NCI-H1417 (cell line): Measurements from ENCODE around the gene KLHL7.
"Not testable (repeated sequence)": the region's sequence is repeated elsewhere in the genome, so short reads cannot be mapped to it uniquely, and the experiment has no call there.

ENCODE experiments used
- DNase-seq, 3 experiments: peaks; one replicate each; lab custom pipeline; 2025; lab: John Stamatoyannopoulos, UW

Gene KLHL7

DNA sequence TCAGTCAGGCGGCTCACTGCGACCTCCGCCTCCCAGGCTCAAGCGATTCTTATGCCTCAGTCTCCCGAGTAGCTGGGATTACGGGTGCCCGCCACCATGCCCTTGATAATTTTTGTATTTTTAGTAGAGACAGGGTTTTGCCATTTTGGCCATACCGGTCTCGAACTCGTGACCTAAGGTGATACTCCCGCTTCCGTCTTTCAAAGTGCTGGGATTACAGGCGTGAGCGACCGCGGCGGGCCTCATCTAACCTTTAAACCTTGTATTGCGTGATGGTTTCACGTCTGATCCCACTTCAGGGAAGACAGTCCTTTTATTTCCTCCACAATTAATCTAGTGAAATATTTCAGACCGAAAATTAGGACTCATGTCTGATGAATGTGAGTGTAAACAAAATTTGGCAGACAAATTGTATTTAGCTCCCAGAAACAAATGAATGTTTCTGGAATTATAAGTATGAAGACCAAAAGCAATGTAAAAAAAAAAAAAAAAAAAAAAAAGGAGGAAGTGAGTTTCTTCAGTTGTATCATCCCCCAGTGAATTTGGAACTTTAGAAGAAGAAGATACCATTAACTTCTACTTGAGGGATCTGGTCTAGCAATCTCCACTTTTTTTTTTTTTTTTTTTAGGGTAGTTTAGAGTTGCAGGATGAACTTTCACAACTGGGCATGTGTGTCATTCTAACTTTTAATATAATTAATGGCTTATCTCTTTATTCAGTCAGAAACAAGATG is 77.9 kb downstream of the KLHL7 start:
- DNase-seq, result no peak

DNA sequence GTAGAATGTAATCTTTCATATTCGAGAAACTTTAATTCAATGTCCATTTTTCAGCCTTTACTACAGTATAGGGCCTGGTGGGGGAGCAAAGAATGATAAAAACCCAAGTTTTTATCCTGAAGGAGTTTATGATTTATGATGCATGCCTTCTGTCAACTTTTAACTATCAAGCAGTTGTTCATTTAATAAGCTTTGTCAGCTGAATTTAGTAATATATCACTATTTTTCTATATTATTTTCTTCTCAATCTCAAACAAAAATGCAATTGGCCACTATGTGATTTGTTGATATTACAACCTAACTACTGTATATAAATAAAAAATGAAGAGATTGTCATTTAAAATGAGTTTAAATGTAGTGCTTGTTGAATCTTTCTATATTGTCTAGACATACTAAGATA is 78.7 kb downstream of the KLHL7 start:
- no peak for DNase-seq

DNA sequence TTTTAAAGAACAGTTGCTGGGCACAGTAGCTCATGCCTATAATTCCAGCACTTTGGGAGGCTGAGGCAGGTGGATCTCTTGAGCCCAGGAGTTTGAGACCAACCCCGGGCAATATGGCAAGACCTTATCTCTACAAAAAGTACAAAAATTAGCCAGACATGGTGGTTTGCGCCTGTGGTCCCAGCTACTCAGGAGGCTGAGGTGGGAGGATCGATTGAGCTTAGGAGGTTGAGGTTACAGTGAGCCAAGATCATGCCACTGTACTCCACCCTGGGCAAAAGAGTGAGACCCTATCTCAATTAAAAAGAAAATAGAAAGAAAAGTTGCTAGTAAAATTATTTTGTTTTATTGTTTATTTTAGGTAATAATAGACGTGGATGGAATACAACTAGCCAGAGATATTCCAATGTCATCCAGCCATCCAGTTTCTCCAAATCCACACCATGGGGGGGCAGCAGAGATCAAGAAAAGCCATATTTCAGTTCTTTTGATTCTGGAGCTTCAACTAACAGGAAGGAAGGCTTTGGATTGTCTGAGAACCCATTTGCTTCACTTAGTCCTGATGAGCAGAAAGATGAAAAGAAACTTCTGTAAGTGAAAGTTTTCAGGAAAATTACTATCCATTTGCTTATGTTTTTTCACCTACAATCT is 79.2 kb downstream of the KLHL7 start:
- peak in 2 of 3 experiments; percentile 7 to 32 for DNase-seq

GRCh38 chr7:23185980-23186379 is 80.4 kb downstream of the KLHL7 start:
- no peak for DNase-seq

GRCh38 chr7:23191022-23191421 is 85.4 kb downstream of the KLHL7 start:
- peak in 1 of 3 experiments; percentile 44 for DNase-seq

- not testable (repeated sequence) for DNase-seq
Measured at GRCh38 chr7:23193650-23194227, 88.2 kb downstream of the KLHL7 start.

DNA sequence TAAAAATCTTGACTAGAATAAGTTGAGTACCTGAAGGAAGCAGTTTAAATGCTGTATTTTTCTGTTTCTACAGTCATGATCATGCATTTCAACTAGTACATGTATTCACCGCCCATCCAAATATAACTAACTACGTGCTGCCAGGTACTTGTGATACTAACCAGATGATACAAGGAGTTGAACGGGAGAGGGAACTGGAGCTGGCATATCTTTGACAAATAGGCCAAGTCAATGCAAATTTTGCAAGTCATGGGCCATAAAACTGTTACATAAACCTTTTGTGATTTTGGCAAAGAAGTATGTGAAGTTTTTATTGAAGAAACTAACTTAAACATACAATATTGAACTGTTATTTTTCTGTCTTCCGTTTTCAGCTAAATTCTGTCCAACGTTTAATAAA is 90.7 kb downstream of the KLHL7 start:
- DNase-seq, result no peak

- DNase-seq, result not testable (repeated sequence)
Measured at GRCh38 chr7:23197745-23198144, 92.2 kb downstream of the KLHL7 start.

DNA sequence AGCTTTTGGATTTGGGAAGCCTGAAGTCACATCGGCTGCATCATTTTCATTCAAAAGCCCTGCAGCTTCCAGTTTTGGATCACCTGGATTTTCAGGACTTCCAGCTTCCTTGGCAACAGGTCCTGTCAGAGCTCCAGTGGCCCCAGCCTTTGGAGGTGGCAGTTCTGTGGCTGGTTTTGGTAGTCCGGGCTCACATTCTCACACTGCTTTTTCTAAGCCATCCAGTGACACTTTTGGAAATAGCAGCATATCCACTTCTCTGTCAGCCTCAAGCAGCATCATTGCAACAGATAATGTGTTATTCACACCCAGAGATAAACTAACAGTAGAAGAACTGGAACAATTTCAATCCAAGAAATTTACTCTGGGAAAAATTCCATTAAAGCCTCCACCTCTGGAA is 94.7 kb downstream of the KLHL7 start:
- no peak for DNase-seq

- DNase-seq, result no peak
Measured at GRCh38 chr7:23204241-23204640, 98.7 kb downstream of the KLHL7 start.

DNA sequence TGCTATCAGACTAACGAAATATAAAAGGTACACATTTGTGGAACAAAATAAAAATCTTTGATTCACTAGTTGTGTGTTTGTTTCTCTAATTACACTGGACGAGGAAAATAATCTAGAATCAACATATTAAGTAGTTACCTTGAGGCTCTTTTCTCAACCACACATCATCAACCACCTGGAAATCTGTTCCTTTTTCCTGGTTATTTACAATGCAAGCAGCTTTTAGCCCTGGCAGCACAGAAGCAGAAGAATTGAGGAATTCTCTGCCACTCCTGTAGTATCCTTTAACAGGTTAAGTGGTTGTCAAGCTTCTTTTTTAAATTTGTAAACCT is 100.0 kb downstream of the KLHL7 start:
- peak in 1 of 3 experiments; percentile 27 for DNase-seq

- no peak for DNase-seq
Measured at GRCh38 chr7:23205909-23206767, 100.6 kb downstream of the KLHL7 start.

GRCh38 chr7:23207021-23207420 is 101.4 kb downstream of the KLHL7 start:
- DNase-seq, result no peak

DNA sequence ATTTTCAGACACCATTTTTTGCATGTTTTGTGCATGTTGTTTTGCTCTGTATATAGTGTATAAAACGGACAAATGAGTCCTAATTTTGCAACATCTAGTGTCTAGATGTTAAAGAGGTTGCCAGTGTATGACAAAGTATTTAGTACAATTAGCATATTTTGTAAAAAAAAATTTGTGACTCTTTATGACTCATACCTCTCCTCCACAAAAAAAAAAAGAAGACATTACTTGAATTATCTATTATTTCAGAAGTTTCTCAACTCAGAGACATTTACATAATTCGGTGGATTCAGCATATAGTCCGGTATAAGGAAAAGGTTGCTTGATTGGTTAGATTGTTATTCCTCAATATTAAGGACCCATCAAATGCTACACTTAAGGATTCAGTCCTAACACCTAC is 102.3 kb downstream of the KLHL7 start:
- DNase-seq, result no peak

DNA sequence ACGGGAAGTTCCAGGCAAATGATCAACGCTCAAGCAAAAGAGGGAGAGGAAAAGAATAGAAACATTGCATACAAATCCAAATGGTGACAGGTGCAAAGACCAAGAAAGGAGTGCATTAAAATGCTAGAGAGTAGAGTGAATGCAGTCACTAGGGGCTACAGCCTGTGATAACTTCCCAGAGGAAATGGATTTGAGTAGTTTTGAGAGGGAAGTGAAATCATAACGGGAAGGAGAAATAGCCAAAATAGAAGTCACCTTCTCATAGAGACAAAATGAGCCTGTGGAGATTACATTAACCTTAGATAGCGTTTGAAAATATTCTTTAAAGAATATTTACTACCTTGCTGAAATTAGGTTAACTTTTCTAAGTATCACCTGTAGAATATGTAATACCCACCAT is 102.7 kb downstream of the KLHL7 start:
- no peak for DNase-seq

- no peak for DNase-seq
Measured at GRCh38 chr7:23210506-23210905, 104.9 kb downstream of the KLHL7 start.

- DNase-seq, result no peak
Measured at GRCh38 chr7:23211589-23211988, 106.0 kb downstream of the KLHL7 start.

- DNase-seq, result no peak
Measured at GRCh38 chr7:23212395-23212794, 106.8 kb downstream of the KLHL7 start.

- DNase-seq, result no peak
Measured at GRCh38 chr7:23212841-23213240, 107.3 kb downstream of the KLHL7 start.

DNA sequence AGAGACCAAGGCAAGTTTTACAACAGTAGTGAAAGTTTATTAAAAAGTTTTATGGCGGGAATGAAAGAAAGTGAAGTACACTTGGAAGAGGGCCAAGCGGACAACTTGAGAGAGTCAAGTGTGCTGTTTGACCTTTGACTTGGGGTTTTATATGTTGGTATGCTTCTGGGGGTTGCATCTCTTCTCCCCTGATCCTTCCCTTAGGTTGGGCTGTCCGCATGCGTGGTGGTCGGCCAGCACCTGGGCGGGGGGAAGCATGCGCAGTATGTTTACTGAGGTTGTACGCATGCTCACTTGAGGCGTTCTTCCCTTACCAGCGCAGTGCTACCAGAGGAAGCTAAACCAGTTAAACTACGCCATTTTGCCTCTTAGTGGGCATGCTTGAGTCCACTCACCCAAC is 108.2 kb downstream of the KLHL7 start:
- DNase-seq, result no peak

DNA sequence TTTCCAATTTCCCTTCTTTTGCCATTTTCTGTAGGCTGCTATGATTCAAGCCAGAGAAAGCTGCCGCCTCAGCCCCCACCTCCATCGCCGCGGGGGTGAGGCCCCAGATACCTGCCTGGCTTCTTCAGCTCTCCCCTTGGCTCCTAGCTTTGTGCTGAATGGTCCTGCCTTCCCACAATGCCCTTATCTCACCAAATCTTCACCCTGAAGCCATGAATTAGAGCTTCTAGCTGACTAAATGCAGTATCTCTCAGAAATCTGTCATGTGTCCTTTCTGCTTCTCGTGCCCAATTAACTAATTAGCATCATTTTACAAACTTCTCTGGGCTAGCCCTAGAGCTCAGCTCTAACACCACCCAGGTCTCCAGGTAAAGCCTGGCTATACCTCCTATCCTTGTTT is 108.8 kb downstream of the KLHL7 start:
- DNase-seq, result no peak

- no peak for DNase-seq
Measured at GRCh38 chr7:23214938-23215337, 109.4 kb downstream of the KLHL7 start.

DNA sequence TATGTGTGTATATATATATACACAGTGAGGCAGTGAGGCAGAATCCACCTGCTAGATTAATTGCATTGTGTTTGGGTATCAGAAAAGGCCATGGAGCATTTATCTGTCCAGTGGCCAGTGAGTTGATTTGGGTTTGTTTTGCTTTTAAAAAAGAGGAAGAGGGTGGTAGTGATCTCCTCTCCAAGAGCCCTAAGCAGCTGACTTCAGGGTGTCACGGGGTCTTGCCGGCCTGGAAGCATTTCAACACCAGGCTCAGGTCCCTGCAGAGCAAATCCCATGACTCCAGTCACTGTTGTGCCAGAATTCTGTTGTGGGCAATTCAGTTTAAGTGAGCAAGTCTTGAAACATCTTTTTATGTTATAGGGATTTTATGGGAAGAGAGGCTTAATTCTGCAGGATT is 110.4 kb downstream of the KLHL7 start:
- DNase-seq, result no peak
